Activated CD4-positive, alpha-beta T cell treated with anti-CD3 and anti-CD28 coated beads, Interleukin-2, amount 50 U/mL, for 1 hour (primary cell): Measurements from ENCODE around the gene YWHAE.
"Not testable (repeated sequence)": the region's sequence is repeated elsewhere in the genome, so short reads cannot be mapped to it uniquely, and the experiment has no call there.

Source experiments
- DNase-seq: peaks from one replicate; pipeline ENCODE4 v3.0.0-alpha.2; 2020

Gene YWHAE

DNA sequence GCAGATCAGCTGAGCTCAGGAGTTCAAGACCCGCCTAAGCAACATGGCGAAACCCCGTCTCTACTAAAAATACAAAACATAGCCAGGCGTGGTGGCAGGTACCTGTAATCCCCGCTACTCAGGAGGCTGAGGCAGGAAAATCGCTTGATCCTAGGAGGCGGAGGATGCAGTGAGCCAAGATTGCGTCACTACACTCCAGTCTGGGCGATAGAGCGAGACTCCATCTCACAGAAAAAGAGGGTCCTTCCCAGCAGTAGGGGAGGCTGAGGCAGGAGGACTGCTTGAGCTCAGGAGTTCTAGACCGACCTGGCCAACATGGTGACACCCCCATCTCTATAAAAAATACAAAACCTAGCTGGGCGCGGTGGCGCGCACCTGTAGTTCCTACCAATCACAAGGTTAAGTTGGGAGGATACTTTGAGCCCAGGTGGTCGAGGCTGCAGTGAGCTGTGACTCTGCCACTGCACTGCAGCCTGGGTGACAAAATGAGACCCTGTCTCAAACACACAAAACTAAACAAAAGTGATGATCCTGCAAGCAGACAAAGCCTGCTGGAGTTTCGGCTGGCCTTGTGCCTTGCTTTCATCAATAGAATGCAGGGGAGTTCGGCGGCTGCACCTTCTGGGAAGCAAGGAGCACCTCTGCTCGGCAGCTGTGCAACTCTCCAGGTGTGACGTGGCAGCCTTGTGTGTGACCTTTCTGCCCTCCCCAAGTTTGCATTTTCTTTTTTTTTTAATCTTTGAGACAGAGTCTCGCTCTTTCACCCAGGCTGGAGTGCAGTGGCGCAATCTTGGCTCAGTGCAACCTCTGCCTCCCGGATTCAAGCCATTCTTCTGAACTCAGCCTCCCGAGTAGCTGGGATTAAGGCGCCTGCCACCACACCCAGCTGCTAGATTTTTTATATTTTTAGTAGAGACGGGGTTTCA lies 12.4 kb upstream of the YWHAE start:
- no peak for DNase-seq

DNA sequence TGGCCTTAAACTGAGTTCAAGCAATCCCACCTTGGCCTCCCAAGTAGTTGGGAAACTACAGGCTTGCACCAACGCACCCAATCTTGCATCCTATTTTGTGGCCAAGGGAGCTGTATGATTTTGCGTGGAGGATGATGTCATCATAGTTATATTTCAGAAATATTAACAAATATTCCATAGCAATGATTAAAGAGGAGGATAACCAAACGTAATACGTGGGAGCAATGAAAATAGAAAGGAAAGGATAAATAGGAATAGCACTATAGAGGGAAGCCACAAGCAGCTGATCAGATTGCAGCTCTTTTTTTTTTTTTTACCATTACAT lies 2.2 kb upstream of the YWHAE start:
- no peak for DNase-seq

DNA sequence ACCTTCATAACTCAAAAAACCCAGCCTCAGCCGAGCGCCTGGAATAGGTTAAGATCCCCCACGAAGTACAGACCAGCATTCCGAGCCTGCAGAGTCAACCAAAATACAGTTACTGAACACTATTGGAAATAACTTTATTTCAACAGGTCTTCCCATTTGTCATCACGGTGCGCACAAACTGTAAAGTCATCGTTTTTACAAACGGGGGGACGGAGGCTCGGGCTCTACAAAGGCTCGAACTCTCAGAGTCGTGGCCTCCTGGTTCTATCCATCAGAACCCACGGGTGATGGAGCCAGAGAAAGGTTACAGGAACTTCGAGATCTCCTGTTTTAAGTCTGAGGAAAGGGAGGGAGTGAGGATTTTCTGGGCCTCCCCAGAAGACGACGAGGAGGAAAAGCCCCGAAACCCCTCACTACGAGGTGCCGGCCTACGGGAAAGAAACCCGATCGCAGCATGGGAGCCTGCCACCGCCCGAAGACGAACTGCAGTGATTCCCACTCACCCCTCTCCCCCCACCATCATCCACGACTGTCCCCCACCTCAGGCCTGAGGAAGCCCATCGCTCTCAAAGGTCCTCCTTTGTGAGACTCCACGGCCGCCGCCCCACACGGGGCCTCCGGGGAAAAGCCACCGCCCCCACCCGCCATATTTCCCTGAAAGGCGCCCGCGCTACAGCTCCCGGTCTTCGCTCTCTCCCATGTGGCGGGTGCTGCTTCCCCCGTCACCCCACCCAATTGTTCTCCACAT lies 917 bp downstream of the YWHAE start:
- peak; percentile 49 for DNase-seq

DNA sequence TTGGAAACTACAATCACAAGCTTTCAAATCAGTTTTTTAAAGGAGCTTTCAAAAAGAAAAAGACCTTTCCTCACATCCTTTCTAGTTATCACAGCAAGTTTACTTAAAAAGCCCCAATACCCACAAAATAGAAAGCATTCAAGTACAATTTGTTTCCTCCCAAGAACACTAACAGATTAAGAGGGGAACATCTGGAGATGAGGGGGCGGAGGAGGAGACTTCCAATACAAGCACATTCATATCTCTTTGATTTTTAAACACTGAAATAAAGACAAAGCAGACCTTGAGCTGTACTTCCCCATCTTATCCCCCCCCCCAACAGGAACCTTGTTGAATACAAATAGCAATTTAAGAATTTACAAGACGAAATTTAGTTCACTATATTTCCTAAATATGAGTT lies 2.0 kb downstream of the YWHAE start:
- DNase-seq, result no peak

DNA sequence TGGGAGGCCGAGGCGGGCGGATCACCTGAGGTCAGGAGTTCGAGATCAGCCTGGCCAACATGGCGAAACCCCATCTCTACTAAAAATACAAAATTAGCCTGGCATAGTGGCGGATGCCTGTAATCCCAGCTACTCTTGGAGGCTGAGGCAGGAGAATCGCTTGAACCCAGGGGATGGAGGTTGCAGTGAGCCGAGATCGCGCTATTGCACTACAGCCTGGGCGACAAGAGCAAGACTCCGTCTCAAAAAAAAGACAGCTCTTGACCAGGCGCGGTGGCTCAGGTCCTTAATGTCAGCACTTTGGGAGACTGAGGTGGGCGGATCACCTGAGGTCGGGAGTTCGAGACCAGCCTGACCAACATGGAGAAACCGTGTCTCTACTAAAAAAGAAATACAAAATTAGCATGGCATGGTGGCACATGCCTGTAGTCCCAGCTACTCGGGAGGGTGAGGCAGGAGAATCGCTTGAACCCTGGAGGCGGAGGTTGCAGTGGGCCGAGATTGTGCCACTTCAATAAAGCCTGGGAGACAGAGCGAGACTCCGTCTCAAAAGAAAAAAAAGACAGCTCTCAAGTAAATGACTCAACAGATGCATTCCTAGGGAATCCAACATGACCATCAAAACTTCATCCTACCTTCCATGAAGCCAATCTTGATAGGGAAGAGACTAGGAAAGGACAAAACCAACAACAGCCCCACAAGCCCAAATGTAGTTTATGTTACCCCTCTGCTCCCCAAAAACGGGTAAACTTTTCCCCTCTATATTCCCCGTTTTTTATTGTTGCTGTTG lies 4.0 kb downstream of the YWHAE start:
- DNase-seq, result not testable (repeated sequence)

DNA sequence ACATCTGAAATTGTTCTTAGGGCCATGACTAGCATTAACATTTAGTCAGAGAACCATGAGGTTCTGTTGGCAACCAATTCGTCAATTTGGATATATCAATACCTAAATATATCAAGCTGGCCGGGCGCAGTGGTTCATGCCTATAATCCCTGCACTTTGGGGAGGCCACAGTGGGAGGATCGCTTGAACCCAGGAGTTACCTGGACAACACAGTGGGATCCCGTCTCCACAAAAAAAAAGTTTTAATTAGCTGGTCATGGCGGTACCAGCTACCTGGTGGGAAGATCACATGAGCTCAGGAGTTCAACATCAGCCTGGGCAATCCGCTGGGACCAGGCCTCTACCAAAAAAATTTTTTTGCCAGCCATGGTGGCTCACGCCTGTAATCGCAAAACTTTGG lies 8.4 kb downstream of the YWHAE start:
- DNase-seq, result no peak

DNA sequence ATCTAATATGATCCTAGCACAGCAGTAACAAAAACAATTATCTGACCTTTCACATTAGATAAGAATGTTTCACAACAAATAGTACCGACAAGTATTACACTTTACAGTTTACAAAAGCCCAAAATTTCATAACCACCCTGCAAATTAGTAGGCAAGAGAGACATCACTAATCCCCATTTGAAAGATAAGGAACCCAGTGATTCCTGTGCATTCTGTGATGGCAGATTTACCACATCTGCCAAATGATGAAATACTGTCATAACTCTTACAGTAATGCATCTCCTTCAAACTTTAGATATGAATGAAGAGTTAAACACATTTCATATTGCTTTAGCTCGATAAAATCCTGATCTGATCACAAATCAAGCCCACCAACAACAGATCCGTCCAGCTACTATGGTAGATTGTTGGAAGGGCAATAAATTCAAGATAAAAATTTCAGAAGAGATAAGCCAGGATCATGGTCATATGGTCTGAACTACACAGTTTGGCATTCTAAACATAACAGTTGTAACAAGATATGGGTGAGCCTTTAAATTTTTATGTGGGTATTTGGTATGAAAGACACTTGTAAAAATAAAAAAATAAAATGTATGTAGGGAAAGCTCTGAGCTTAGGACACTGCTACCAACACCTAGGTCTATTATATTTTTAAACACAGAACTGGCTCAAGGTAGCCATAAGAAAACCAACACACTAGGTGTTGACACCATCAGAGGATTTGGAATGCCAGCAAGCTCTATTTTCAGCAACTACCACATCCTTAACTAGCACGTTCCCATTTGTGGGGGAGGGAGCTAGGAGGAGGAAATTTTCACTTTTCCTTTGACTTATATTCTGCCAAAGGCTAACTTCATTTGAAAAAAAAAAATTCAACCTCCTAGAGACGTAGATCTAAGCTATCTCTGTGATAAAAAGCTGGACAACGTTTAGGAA lies 9.3 kb downstream of the YWHAE start:
- DNase-seq, result no peak

DNA sequence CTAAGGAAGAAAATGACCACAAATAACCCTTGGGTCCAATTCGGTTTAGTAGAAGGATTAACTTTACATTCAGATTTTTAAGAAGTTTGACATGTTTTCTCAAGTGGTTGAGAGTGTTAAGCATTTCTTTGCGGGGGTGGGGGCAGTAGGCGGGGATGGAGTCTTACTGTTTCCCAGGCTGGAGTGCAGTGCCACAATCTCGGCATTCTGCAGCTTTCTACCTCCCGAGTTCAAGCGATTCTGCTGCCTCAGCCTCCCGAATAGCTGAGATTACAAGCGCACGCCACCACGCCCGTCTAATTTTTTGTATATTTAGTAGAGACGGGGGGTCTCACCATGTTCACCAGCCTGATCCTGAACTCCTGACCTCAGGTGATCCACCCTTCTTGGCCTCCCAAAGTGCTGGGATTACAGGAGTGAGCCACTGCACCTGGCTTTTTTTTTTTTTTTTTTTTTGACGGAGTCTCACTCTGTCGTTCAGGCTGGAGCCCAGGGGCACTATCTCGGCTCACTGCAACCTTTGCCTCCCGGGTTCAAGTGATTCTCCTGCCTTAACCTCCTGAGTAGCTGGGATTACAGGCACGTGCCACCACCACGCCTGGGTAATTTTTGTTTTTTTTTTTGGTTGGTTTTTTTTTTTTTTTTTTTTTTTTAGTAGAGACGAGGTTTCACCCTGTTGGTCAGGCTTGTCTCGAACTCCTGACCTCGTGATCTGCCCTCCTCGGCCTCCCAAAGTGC lies 12.4 kb downstream of the YWHAE start:
- DNase-seq, result not testable (repeated sequence)

DNA sequence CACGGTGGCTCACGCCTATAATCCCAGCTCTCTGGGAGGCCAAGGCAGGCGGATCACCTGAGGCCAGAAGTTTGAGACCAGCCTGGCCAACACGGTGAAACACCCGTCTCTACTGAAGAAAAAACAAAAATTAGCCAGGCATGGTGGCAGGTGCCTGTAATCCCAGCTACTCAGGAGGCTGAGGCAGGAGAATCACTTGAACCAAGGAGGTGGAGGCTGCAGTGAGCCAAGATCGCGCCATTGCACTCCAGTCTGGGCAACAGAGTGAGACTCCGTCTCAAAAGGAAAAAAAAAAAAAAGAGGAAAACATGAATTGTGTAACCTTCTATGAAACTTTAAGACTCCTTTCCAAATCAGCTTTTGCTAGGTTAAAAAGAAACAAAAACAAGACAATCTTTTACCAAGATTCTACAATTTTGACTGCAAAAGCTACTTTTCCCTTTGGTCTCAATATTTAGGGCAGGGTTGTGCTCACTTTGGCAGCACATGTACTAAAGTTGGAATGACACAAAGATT lies 13.3 kb downstream of the YWHAE start:
- DNase-seq, result not testable (repeated sequence)

DNA sequence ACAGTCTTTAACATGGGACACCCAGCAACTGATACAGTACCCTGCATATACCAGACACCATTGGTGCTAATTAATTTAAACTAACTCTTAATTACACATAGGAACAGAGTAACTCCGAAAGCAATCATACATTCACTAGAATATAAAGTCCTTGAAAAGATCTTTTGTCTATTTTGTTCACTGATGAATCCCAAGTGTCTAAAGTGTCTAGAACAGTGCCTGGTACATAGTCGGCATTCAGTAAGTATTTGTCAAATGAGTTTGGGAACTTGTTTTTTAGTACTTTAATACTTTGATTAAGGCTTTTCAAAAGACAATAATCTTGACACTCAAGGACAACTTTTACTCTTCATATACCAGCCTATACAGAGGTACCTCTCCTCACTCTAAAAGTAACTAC lies 13.8 kb downstream of the YWHAE start:
- DNase-seq, result no peak

DNA sequence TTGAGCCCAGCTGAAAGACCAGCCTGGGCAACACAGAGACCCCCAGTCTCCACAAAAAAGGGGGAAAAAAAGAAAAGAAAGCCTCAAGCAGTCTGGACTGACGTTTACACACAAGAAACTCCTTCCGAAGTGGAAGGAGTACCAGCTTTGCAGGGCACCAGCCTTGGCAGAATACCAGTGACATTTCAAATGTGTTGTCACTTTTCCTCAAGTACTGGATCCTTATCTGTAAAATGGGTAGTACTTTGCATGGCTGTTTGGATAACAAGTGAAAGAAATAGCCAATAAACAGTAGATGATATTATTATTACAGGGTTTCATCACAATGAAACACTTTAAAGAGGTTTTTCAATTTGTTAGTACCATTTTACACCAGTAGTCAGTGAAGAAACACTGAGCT lies 14.2 kb downstream of the YWHAE start:
- DNase-seq, result no peak

DNA sequence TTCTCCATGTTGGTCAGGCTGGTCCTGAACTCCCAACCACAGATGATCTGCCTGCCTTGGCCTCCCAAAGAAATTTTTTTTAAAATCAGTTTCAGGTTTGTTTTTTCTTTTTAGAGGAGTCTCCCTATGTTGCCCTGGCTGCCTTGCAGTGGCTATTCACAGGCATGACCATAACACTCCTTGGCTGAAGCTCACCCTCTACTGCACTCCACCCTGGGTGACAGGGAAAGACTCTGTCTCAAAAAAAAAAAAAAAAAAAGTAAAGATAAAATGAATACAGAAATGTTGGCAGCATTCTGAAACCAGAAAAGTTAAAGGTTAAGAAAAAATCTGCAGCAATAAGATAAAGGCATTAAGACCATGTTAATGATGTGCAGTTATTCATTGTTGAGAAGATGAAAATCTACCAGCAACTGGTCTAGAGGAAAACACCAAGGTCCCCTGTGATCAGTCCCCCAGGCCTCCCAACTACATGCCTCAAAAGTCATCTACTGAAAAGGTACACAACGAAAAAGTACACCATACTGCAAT lies 15.1 kb downstream of the YWHAE start:
- no peak for DNase-seq

DNA sequence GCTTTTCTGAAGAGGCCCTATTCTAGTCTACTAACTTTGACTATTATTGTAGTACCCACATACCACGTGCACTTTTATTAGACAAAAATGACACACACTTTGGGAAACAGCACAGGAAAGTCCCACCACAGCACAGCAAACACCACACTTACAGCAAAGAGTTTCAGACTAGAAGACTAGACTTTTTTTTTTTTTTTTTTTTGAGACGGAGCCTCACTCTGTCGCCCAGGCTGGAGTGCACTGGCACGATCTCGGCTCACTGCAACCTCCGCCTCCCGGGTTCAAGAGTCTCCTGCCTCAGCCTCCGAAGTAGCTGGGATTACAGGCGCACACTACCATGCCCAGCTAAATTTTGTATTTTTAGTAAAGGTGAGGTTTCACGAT lies 20.1 kb downstream of the YWHAE start:
- DNase-seq, result no peak

DNA sequence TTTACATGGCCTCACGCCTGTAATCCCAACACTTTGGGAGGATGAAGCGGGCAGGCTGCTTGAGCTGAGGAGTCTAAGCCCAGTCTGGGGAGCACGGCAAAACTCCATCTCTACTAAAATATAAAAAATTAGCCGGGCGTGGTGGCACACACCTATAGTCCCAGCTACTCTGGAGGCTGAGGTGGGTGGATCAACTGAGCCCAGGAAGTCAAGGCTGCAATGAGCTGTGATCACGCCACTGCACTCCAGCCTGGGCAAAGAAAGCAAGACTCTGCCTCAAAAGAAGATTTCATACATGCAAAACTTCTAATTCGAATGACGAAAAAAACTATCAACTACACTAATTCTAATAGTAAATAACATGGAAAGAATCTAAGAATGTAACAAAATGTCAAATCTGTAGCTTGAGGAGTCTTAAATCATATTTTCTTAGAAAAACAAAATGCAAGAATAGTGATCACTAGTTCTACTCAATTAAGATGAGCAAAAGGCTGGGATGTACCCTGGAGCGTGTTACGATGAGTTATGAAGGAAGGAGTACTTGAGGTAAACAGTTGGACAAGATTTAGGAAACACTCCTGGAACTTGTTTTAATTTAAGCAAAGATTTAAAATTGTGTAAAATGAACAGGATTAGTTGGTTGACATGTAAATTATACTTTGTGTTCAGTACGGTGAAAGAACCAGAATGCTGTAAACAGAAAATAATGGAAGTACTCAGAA lies 20.7 kb downstream of the YWHAE start:
- DNase-seq, result no peak

DNA sequence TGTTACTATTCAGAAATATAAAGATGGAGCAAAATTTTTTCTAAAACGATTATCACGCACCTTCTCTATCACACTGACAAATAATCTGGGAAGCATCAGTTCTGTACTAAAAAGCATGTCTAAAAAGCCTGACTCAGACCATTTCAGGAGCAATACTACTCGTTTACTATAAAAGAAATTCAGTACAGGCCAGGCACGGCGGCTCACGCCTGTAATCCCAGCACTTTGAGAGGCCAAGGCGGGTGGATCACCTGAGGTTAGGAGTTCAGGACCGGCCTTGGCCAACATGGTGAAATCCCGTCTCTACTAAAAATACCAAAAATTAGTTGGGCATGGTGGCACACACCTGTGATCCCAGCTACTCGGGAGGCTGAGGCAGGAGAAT lies 21.6 kb downstream of the YWHAE start:
- DNase-seq, result not testable (repeated sequence)

DNA sequence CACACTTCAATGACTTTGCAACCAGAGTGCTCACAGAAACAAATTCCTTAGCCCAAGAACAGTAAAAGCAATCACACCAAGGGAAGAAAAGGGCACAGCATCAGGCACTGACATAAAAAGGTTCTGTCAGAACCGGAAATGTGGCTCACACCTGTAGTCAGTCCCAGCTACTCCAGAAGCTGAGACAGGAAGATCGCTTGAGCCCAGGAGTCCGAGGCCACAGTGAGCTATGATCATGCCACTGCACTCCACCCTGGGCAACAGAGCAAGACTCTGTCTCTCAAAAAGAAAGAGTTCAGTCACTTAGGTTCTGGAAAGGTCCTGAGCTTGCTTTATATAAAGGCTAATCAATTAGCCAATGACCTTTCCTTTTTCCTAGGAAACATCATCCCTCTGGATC lies 22.7 kb downstream of the YWHAE start:
- DNase-seq, result no peak

DNA sequence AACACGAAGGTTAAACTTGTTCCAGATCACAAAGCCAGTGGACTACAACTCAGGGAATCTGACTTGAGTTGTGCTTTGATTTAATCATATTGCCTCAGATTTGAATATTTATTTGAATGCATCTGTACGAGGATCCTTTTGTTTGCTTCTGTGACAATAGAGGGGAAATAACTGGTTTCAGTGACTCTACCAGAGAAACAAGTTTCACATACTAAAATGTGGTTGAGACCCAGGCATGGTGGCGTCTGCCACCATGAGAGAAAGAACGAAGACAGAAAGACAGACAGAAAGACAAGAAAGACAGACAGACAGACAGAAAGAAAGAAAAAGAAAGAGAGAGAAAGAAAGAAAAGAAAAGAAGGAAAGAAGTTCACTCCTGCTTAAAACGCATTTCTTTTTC lies 24.0 kb downstream of the YWHAE start:
- DNase-seq, result no peak

DNA sequence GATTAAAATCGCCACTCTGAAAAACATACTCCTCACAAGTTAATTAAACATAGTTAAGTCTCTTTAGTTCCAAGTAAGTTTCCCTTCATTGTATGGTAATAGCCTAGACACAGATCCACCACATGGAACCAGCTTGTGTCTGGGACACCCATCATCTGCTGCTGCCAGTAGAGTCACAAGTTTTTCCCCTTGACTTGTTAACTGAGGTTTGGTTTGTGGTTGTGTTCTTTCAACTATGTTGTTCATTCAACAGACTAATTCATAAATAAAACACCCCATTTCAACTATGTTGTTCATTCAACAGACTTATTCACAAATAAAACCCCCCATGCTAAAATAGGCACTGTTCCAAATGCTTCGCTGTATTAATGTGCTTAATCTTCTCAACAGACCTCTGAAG lies 24.4 kb downstream of the YWHAE start:
- no peak for DNase-seq

DNA sequence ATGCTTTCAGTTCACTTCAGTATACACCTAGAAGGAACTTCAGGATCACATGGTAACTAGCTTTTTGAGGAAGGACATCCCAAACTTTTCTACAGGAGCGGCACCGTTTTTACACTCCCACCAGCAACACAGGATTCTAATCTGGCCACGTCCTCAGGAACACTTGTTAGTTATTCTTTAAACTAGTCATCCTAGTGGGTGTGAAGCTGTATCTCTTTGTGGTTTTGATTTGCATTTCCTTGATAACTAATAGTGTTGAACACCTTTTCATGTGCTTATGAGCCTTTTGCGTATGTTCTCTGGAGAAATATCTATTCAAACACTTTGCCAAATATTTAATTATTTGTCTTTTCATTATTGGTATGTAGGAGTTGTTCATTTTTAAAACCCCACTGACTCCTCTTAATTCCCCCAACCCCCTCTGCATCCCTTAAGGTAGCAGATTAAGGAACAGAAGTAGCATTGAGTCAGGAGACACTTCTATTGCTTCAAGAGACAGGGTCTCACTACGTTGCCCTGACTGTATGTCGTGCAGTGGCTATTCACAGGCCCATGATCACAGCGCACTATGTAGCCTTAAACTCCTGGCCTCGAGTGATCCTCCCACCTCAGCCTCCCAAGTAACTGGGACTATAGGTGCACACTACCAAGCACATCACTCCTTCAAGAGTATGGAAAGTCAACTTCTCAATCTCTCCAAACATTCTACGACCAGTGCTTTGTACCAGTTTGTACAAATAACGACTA lies 25.4 kb downstream of the YWHAE start:
- DNase-seq, result no peak
